Measurements from ENCODE around the gene TTN.

Gene TTN

DNA sequence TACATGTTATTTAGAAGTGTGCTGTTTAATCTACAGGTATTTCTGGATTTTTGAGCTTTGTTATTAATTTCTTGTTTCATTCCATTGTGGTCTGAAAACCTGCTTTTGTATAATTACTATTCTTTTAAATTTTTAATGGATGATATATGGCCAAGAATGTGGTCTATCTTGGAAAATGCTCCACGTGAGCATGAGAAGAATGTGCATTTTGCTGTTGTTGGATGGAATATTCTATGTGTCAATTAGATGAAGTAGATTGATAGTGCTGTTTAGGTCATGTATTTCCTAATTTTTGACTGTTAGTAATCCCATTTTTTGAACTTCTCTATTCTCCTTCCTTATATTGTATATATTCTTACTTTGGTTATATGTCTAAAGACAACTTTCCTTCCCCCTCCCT is 19.9 kb upstream of the TTN start:
- TF ChIP-seq, protein P1, sequence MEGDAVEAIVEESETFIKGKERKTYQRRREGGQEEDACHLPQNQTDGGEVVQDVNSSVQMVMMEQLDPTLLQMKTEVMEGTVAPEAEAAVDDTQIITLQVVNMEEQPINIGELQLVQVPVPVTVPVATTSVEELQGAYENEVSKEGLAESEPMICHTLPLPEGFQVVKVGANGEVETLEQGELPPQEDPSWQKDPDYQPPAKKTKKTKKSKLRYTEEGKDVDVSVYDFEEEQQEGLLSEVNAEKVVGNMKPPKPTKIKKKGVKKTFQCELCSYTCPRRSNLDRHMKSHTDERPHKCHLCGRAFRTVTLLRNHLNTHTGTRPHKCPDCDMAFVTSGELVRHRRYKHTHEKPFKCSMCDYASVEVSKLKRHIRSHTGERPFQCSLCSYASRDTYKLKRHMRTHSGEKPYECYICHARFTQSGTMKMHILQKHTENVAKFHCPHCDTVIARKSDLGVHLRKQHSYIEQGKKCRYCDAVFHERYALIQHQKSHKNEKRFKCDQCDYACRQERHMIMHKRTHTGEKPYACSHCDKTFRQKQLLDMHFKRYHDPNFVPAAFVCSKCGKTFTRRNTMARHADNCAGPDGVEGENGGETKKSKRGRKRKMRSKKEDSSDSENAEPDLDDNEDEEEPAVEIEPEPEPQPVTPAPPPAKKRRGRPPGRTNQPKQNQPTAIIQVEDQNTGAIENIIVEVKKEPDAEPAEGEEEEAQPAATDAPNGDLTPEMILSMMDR (IDR thresholded peaks at IDR 0.05; ENCODE audit: unreplicated experiment in 3 of 3) = no peak
- Mint-ChIP-seq H3K27me3 (ENCODE audit: low read depth) (no peaks in the 10 kb centered on the region), H3K4me3 (no peak overlapping the region)

DNA sequence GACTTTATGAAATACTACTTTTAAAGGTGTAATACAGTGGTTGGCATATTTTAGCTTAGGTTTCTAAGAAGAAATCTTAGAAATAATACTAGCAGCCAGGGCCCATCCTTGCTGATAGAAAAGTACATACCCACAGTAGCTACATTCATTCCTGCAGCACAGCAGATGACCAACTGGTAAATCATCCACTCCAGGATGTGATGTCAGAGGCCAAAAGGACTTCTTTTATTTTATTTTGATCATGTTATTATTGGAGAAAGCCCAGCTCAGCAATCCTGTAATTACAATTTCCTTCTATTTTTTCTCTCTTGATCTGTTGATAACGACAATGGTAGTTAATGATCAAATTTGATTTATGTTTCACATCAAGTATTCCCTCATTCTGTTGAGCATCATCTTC is 18.0 kb upstream of the TTN start:
- TF ChIP-seq, protein P1 (IDR thresholded peaks at IDR 0.05; ENCODE audit: unreplicated experiment in 3 of 3) = no peak
- Mint-ChIP-seq H3K9me3 (peaks cover 9% of the 10 kb centered on the region), H3K4me1 (peaks cover 21% of the 10 kb centered on the region), H3K4me3 (no peak overlapping the region), H3K27me3 (ENCODE audit: low read depth) (no peaks in the 10 kb centered on the region), H3K27ac (no peak overlapping the region), H3K36me3 (ENCODE audit: low read depth) (peaks cover 7% of the 10 kb centered on the region)

More for the DNA sequence above, 19.9 kb upstream of the TTN start:
- H3K36me3 Mint-ChIP-seq (ENCODE audit: low read depth) = peaks cover 7% of the 10 kb centered on the region
- peaks cover 20% of the 10 kb centered on the region for H3K4me1 Mint-ChIP-seq
- no peak overlapping the region for H3K27ac Mint-ChIP-seq
- H3K9me3 Mint-ChIP-seq = peaks cover 9% of the 10 kb centered on the region

DNA sequence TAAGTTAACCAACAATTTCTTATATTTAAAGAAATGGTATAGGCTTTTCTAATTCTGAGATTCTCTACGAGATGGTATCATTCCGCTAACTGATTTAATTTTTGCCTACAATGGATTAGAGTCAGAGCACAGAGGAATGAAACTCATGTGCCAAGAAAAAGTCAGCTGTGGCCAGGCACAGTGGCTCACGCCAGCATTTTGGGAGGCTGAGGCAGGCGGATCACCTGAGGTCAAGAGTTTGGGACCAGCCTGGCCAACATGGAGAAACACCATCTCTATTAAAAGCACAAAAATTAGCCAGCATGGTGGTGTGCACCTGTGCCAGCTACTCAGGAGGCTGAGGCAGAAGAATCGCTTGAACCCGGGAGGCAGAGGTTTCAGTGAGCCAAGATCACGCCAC is 17.0 kb upstream of the TTN start:
- peaks cover 17% of the 10 kb centered on the region for H3K4me1 Mint-ChIP-seq
- no peak overlapping the region for H3K27ac Mint-ChIP-seq
- H3K36me3 Mint-ChIP-seq (ENCODE audit: low read depth) = peaks cover 7% of the 10 kb centered on the region
- TF ChIP-seq, protein P1 (IDR thresholded peaks at IDR 0.05; ENCODE audit: unreplicated experiment in 3 of 3) = no peak
- H3K9me3 Mint-ChIP-seq = peaks cover 9% of the 10 kb centered on the region
- H3K27me3 Mint-ChIP-seq (ENCODE audit: low read depth) = no peaks in the 10 kb centered on the region
- no peak overlapping the region for H3K4me3 Mint-ChIP-seq

DNA sequence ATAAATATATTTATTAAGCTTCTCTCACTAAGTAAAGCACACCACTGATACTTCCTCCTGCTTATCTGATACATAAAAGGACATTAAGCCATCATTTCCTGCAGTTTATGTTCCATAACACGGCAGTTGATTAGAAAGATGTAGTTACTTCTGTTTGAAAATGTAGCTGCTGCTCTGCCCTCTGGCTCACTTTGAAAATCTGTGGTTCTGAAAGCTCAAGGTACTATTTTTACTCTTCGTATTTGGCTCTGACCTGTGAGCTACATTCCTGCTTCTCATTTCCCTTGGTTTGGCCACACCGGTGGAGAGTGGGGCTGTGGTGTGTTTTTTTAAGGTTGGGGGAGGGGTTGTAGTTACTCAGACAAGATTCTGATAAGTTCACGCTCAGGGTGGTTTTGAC is 12.8 kb upstream of the TTN start:
- no peaks in the 10 kb centered on the region for H3K36me3 Mint-ChIP-seq (ENCODE audit: low read depth)
- TF ChIP-seq, protein P1 (IDR thresholded peaks at IDR 0.05; ENCODE audit: unreplicated experiment in 3 of 3) = no peak
- no peaks in the 10 kb centered on the region for H3K9me3 Mint-ChIP-seq
- H3K27ac Mint-ChIP-seq = no peak overlapping the region
- H3K4me3 Mint-ChIP-seq = no peak overlapping the region
- H3K27me3 Mint-ChIP-seq (ENCODE audit: low read depth) = no peaks in the 10 kb centered on the region
- peaks cover 5% of the 10 kb centered on the region for H3K4me1 Mint-ChIP-seq

DNA sequence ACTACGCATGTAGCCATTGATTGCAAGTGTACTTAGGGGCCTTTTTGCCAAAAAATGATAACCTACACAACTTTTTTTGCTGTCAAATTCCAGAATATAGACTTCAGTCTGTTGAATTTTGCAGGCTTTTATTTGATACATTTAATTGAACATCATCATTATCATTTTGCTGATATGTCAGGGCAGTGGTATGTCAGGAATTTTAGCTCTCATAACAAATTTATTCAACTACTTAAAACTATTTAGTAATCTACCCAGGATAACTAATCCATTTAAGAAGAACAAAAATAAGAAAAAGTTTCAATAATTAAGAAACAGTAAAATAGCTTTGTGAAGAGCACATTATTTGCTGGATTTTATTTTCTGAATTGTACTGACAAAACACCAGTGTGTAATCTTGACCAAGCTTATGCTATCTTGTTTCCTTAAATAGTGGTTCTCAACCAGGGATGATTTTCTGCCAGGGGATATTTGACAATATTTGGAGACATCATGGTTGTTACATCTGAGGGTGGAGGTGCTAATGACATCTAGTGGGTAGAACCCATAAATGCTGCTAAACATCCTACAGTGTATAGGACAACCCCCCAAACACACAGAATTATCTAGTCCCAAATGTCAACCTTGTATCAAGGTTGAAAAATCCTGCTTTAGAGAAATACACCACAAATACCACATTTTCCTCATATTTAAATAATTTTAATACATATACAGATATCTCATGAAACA is 12.1 kb upstream of the TTN start:
- Mint-ChIP-seq H3K4me1 (peaks cover 5% of the 10 kb centered on the region), H3K9me3 (no peaks in the 10 kb centered on the region)
- TF ChIP-seq, protein P1 (IDR thresholded peaks at IDR 0.05; ENCODE audit: unreplicated experiment in 3 of 3) = no peak

DNA sequence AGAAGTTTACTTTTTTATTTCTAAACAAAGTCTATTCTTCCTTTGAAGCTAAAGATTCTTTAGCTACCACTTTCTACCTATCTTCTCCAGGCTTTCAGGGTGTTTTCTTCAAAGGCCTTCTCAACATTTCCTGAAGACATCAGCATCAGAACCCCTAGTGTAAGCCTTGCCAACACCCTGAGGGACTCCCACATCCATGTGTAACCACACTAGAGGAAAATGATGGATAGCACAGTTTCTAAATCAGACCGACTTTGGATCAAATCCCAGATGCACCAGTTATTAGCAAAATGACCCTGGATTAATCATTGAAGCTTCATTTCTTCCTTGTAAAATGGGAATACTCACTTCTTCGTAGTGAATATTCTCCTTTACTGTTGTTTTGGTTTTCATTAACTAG is 4.7 kb upstream of the TTN start:
- Mint-ChIP-seq H3K4me3 (no peak overlapping the region), H3K36me3 (ENCODE audit: low read depth) (no peaks in the 10 kb centered on the region), H3K27ac (no peak overlapping the region), H3K27me3 (ENCODE audit: low read depth) (no peaks in the 10 kb centered on the region), H3K9me3 (no peaks in the 10 kb centered on the region), H3K4me1 (peaks cover 22% of the 10 kb centered on the region)
- TF ChIP-seq, protein P1 (IDR thresholded peaks at IDR 0.05; ENCODE audit: unreplicated experiment in 3 of 3) = no peak

More for the DNA sequence above, 12.1 kb upstream of the TTN start:
- Mint-ChIP-seq H3K36me3 (ENCODE audit: low read depth) (no peaks in the 10 kb centered on the region), H3K27me3 (ENCODE audit: low read depth) (no peaks in the 10 kb centered on the region), H3K4me3 (no peak overlapping the region), H3K27ac (no peak overlapping the region)
